Keratinocyte (primary cell): ENCODE data around the gene GPR152.

ENCODE experiments used
- EZH2 ChIP-seq: IDR thresholded peaks from one replicate; pipeline ENCODE4 v1.6.1; 2012; ENCODE audit warnings: inconsistent platforms, mild to moderate bottlenecking, low read length, moderate library complexity
- TF ChIP-seq, protein P1 (sequence below), 3 experiments: IDR thresholded peaks in 1 of 3; conservative IDR thresholded peaks in 1 of 3; optimal IDR thresholded peaks in 1 of 3; 2 replicates in 2 of 3; 3 replicates in 1 of 3; pipeline versions ENCODE3 to v1.5.1; 2011; ENCODE audit warnings: low read length in 3 of 3, mild to moderate bottlenecking in 3 of 3, moderate library complexity in 2 of 3, control low read depth in 1 of 3, inconsistent platforms in 1 of 3; ENCODE audit not compliant: insufficient read depth in 2 of 3; ENCODE audit errors: extremely low read depth in 1 of 3

- TF ChIP-seq, protein P1, sequence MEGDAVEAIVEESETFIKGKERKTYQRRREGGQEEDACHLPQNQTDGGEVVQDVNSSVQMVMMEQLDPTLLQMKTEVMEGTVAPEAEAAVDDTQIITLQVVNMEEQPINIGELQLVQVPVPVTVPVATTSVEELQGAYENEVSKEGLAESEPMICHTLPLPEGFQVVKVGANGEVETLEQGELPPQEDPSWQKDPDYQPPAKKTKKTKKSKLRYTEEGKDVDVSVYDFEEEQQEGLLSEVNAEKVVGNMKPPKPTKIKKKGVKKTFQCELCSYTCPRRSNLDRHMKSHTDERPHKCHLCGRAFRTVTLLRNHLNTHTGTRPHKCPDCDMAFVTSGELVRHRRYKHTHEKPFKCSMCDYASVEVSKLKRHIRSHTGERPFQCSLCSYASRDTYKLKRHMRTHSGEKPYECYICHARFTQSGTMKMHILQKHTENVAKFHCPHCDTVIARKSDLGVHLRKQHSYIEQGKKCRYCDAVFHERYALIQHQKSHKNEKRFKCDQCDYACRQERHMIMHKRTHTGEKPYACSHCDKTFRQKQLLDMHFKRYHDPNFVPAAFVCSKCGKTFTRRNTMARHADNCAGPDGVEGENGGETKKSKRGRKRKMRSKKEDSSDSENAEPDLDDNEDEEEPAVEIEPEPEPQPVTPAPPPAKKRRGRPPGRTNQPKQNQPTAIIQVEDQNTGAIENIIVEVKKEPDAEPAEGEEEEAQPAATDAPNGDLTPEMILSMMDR (optimal IDR thresholded peaks at IDR 0.05 in 1 of 3, IDR thresholded peaks at IDR 0.05 in 1 of 3, conservative IDR thresholded peaks at IDR 0.05 in 1 of 3; ENCODE audit: extremely low read depth in 1 of 3, insufficient read depth in 2 of 3, low read length in 3 of 3), result no peak
- no peak for TF ChIP-seq EZH2
These were observed 42.1 kb downstream of the GPR152 start for GRCh38 chr11:67410369-67410831.
